OCI-M1 (cell line): Measurements from ENCODE around the gene ZDHHC14.

ENCODE experiments used
- DNase-seq: peaks from one replicate; lab custom pipeline; 2025; lab: John Stamatoyannopoulos, UW

ZDHHC14 gene

GRCh38 chr6:157534134-157534871, 153.3 kb downstream of the ZDHHC14 start:
- DNase-seq, result no peak

GRCh38 chr6:157534977-157535339, 154.0 kb downstream of the ZDHHC14 start:
- no peak for DNase-seq

DNA sequence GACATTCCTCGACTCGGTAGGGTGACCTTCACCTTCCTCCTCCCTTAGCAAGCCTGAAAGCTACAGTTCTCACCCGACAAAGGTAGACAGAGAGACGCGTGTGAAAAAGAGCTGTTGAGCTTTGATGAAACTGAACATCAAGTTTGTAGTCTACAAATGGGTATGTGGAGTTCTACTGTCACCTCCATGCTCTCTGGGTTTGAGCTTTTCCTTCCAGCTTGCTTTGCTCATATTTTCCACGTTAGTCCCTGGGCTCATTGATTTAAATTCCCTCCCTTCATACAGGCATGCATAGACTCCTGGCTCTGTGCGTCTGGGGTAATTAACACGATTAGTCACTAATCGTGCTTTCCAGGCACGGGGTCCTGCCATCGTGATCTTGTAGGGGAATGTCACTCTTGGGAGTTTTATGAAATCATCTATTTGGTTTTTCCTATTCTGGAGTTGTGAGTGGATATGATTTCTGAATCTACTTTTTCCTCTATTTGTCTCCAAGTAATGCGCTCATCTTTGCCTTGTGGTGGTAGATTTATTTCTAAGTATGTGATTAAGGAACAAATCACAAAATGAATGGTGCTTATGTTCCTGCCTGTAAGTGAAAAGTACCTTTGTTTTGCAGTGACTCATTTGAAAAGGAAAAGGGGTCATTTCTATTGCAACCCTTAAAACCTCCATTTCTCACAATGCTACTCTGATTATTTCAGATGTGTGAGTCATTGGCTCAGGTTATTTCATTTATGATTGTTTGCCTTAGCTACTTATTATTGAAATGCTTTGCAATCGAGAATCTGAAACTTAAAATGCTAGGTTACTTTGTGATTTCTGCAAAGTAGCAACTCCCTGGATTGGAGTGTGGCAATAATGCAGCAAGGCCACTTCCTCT, 154.6 kb downstream of the ZDHHC14 start:
- peak; percentile 80 for DNase-seq

DNA sequence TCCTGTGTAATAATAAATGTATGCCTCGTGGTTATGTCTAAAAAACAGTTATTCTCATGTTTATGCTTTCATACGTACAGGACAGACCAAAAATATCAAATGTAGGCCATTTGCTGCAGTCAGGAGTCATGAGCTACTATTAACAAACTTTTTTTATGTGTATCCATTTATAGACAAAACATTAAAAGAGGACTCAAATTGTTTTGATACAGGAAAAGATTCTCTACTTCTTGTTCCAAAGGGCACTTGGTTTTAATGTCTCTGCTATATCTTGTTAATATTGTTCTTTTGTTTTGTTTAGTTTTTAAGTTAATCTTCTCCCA, 155.2 kb downstream of the ZDHHC14 start:
- DNase-seq, result no peak

- DNase-seq, result no peak
Measured at GRCh38 chr6:157537556-157537955, 156.6 kb downstream of the ZDHHC14 start.

DNA sequence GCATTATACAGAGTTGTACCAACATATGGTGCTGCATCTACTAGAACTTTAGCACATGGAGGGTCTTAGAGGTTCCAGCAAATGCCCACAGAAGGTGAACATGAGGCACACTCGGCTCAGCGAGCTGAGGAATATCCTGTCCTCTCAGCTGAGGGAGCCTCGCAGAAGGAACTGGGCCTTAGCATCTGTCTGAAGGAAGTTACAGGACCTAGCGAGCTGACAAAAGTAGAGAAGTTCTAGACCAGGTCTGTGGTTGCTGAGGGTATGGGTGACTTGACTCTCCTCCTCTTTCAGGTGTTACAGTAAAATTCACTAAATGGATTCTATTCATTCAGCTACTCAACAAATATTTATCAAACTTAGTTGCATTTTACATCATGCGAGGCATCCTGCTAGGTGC, 157.2 kb downstream of the ZDHHC14 start:
- DNase-seq, result no peak

GRCh38 chr6:157538698-157539097, 157.7 kb downstream of the ZDHHC14 start:
- no peak for DNase-seq

GRCh38 chr6:157539421-157539822, 158.4 kb downstream of the ZDHHC14 start:
- no peak for DNase-seq

DNA sequence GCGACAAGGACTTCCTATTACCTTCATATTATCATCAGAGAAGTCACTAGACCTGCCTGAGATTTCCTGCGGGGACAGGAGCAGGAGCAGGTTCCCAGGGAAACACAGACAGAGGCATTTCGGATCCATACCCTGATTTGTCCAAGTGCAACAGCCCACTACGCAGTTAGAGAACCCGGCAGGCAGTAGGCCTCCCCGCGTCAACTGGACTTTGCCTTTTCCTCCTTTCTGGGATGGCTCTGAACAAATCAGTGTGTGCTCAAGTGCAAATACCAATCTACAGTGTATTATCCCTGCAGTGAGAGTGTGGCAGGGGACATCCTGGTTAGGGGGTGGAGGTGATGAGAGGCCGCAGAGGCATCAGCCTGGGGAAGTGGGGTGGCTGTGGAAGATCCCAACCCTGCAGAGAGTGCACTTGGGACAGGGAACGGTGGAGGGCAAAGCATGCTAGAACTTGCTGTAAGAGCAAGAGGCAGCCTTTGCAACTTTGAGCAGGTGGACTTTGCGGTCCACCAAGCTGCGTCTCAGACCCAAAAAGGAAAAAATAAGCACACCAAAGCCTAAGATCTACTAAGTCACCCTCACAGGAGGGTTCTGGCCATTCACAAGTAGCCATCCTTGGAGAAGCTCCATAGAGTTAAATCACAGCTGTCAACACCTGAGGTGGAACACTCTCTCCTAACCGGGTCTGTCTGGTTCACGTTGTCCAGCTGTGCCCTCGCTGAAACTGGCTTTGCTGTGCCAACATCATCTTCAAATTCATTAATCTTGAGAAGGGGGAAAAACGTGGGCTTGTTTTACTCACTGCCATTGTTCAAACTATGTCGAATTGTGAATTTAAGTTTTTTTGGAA, 159.1 kb downstream of the ZDHHC14 start:
- DNase-seq, result no peak

DNA sequence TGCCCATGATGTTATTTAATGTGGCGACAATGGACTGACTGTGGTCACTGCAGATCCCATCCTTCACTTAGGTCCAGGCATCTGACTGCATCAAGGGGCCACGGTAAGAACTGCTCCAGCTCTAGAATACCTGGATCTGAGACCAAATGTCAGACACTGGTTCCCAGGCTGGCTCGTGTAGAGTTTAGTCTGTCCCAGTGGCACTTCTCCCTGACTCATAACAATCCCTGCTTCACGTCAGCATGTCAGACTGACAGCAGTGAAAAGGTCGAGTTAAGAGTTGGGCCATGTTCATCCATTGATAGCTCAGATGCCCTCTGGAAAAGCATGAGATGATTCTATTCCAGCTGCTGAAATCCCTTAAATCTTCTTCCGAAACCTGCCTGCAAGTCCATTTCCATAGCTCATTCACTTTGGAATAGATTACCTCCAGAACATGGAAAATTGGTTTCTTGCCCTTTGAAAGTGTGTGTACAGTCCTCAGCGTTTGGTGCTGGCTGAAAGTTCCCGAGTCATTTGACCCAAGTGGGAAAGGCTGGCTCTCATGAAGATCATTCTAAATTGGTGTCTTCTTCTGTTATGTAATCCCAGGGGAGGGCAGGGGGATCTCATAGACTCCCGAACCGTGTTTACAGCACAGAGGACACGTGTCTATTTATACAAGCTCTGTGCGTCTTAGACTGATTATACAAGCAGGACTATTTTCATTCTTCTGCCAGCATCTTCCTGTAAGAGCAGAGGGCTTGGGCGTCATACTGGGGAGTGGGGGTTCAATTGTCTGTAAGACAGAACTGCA, 160.8 kb downstream of the ZDHHC14 start:
- no peak for DNase-seq

DNA sequence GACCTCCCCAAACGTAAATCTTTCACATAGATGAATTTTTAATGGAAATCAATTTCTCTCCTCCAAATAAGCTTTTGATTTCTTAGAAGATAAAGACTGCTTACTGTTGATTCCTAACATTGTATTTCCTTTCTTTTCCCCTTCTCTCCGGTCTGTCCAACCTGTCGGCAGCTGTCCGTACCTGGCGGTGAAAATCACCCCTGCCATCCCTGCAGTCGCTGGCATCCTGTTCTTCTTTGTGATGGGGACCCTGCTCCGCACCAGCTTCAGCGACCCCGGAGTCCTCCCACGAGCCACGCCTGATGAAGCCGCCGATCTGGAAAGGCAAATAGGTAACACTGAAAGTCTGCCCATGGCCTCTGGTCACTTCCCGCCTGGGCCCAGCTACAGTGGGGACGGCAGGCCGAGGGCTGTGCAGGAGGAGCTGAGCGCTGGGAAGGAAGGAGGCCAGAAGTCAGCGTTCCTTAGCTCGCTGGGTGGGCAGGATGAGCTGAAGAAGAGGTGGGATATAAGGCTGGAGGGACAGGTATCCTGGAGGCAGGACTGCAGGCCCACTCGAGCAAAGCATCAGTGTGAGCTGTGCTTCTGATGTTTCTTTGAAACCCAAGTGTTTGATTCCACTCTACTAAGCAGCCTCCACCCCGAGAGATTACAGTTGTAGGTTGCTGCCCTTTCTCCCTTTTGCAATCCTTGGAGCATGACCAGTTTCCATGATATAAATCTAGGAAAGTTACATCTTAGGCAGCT, 161.6 kb downstream of the ZDHHC14 start:
- DNase-seq, result no peak

GRCh38 chr6:157546321-157546720, 165.3 kb downstream of the ZDHHC14 start:
- no peak for DNase-seq

DNA sequence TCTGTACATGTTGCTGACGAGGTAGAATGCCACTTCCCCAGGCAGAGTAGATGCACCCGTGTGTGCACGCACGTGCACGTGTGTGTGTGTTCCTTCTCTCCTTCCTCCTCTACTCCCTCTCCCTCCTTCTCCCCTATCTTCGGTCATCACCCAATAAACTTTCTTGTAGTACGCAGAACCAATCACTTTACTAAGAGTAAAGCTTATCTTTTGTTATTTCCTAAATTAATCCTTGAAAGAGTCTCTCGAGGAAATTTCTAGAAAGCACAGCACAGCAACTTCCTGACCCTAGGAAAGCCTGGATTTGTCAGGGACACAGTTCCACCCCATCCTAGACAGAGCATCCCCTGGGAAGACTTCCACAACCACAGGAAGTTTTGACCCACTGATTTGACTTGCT, 166.1 kb downstream of the ZDHHC14 start:
- no peak for DNase-seq

DNA sequence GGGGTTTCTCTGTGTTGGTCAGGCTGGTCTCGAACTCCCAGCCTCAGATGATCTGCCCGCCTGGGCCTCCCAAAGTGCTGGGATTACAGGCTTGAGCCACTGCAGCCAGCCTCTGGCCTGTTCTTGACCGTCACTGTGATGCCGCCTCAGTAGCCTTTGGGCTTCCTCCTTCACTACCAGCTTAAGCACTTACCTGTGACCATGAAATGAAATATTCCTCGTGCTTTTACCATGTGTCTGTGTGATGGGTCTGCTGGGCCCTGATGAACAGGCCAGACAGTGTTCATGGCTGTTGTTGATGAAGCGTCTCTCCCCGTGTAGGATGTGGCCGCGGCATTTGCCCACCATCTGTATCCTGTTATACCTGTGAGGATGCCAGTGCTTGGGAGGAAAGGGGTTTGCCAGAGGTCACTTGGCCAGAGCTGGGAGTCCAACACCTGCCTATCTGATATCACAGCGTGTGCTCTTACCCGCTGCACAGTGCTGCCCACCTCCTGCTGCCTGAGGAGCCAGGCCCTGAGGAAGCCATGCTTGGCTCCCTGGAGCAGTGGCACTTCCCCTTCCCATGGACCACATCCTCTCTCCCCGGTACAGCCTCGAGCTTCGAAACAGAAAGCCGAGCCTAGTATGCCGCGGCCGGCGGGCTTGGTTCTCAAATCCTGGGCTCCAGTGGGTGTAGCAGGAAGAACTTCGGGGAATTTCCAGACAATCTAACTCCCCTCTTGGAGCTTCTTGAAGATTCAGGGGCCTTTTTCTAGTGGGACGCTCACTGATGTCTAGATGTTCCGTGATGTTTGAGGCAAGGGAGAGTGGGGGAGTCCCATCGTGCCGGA, 167.9 kb downstream of the ZDHHC14 start:
- DNase-seq, result no peak

DNA sequence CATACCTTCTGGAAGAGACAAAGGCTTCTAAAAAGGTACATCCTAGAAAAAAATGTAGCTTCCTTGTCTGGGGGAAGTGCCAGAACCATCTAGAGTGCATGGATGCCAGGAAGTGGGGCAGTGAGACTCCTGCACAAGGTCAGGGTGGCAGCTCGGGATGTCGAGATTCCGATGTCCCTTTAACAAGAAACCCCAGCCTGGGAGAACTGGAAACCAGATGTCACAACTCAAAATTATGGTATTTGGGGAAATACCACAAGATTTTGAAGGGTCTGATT, 168.4 kb downstream of the ZDHHC14 start:
- DNase-seq, result no peak

- no peak for DNase-seq
Measured at GRCh38 chr6:157550114-157550989, 169.4 kb downstream of the ZDHHC14 start.

GRCh38 chr6:157551041-157551832, 170.2 kb downstream of the ZDHHC14 start:
- DNase-seq, result no peak

DNA sequence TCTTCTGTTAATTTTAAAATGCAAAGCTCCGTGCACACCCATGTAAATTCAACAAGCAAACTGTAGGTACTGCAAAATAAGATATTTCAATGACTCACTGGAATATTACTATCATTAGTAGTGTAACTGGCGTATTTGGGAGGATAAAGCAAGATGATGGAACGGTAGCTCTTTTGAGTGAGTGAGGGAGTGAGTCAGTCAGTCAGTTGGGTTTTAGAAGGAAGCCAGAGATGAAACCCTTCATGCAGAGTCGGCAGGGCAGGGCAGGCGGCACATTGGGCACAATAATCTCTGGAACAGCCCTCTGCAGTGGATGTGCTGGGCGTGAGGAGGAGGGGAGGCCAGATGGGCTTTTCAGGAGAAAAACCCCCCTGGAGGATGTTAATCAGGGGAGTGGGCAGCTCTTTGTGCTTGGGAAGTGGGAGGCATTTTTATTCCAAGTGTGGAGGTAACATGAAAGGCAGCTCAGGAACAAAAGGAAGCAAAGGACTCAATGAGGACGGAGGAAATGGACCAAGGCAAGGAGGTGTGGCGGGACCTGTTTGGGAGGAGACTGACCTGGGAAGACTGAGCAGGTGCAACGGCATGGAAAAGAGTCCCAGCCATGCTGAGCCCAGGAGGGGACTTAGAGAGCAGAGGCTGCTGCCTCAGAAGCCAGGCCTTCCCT, 171.2 kb downstream of the ZDHHC14 start:
- no peak for DNase-seq
